Upper lobe of right lung (tissue), 1 donor: ENCODE measurements around the gene ILK. TPM values are rescaled to one million over a fixed set of nuclear protein-coding genes. Genes with fewer than 3 reads are reported as not detected.

Source experiments
- ATAC-seq: fragments of 200-7000 bp; cut with Tn5 transposase; one replicate; pipeline ENCODE4 v1.9.1; 2020; ENCODE audit warnings: mild to moderate bottlenecking, moderate library complexity
- DNase-seq: peaks from one replicate; pipeline ENCODE4 v3.0.0-alpha.2; 2020
- H3K27ac ChIP-seq: fragments of 200-600 bp; one replicate; pipeline ENCODE4 v1.8.0; 2022
- H3K27me3 ChIP-seq: fragments of 200-600 bp; one replicate; pipeline ENCODE4 v1.8.0; 2022; ENCODE audit warnings: mild to moderate bottlenecking
- H3K36me3 ChIP-seq: fragments of 200-600 bp; one replicate; pipeline ENCODE4 v1.8.0; 2022
- H3K4me1 ChIP-seq: fragments of 200-600 bp; one replicate; pipeline ENCODE4 v1.8.0; 2022
- H3K4me3 ChIP-seq: fragments of 200-600 bp; one replicate; pipeline ENCODE4 v1.8.0; 2022; ENCODE audit warnings: mild to moderate bottlenecking
- H3K9me3 ChIP-seq: fragments of 200-600 bp; one replicate; pipeline ENCODE4 v1.8.0; 2022
- CTCF ChIP-seq: fragments of 200-600 bp; IDR thresholded peaks from one replicate; pipeline ENCODE4 v1.8.0; 2022; ENCODE audit warnings: antibody characterized with exemption
- intact Hi-C: fragments of 100-400 bp; cut with DNase I; formaldehyde crosslinking; loops from one replicate; pipeline ENCODE4 v1.11.0; 2022
- long read RNA-seq: library from polyadenylated mRNA; unstranded; transcript quantifications from one replicate; pipeline ENCODE4 v2.0.0, GENCODE V29; 2021
- total RNA-seq: library from RNA; stranded (reverse); fragmentation: NEBNext Ultra II Directional; extraction: Animal tissue kit (Norgen Biotek cat#: 25700); gene quantifications from one replicate; pipeline ENCODE4 v1.2.1, GENCODE V29; 2021
- donor health status: DM: no; HTN: yes; CAD: no; lungs with severe emphysema.

The ILK gene
- total RNA-seq: 148 TPM
- long read RNA-seq, transcript ILK-203 (13 exons, 1,692 nt): major isoform, 195 of 346 reads
- long read RNA-seq, transcript ILK-212 (12 exons, 1,617 nt): minor isoform, 10 of 346 reads
- long read RNA-seq, transcript ILK-202 (12 exons, 2,074 nt): minor isoform, 10 of 346 reads
- long read RNA-seq, transcript ILK-201 (13 exons, 1,802 nt): minor isoform, 78 of 346 reads
- long read RNA-seq, partial matches to known transcripts: 12 of 346 reads
- long read RNA-seq, other reads (novel, unspliced or antisense): 38 of 346 reads

GRCh38 chr11:6603287-6604080 is at the start of gene ILK, which contains the start of gene RRP8:
Gene ILK, plus strand, starts transcription at chr11:6603774. Its CDS starts 498 bp downstream, at chr11:6604272.
Gene RRP8, minus strand, starts transcription at chr11:6603616. Its CDS starts 114 bp downstream, at chr11:6603502.
- H3K27me3 ChIP-seq: no peaks in the 10 kb centered on the region
- peaks cover 49% of the 10 kb centered on the region for H3K4me1 ChIP-seq
- peak; percentile 97 for ATAC-seq
- H3K27ac ChIP-seq: peak within 1 kb of the TSS; percentile 81
- intact Hi-C loops: no loop called here
- H3K4me3 ChIP-seq: peak within 1 kb of the TSS; percentile 60
- peak; percentile 19 for TF ChIP-seq CTCF
- no peaks in the 10 kb centered on the region for H3K9me3 ChIP-seq
- H3K36me3 ChIP-seq: peaks cover 41% of the 10 kb centered on the region
- peak; percentile 96 for DNase-seq

- Histone ChIP-seq H3K27ac (no peak overlapping the region), H3K4me3 (no peak overlapping the region), H3K4me1 (no peaks in the 10 kb centered on the region), H3K27me3 (no peaks in the 10 kb centered on the region), H3K9me3 (no peaks in the 10 kb centered on the region), H3K36me3 (no peaks in the 10 kb centered on the region)
- DNase-seq (no peak), ATAC-seq (no peak)
- no peak for TF ChIP-seq CTCF
- intact Hi-C loops: no loop called here
Observed at GRCh38 chr11:6554828-6555706, 48.5 kb upstream of the ILK start.

- Histone ChIP-seq H3K9me3 (no peaks in the 10 kb centered on the region), H3K36me3 (no peaks in the 10 kb centered on the region), H3K4me1 (no peaks in the 10 kb centered on the region), H3K27me3 (no peaks in the 10 kb centered on the region), H3K4me3 (no peak overlapping the region), H3K27ac (no peak overlapping the region)
- TF ChIP-seq CTCF: no peak
- ATAC-seq (peak; percentile 13), DNase-seq (no peak)
- intact Hi-C loops: no loop called here
Observed at GRCh38 chr11:6556139-6556949, 47.2 kb upstream of the ILK start.

- Histone ChIP-seq H3K27ac (no peak overlapping the region), H3K9me3 (no peaks in the 10 kb centered on the region), H3K4me3 (no peak overlapping the region), H3K36me3 (no peaks in the 10 kb centered on the region), H3K27me3 (no peaks in the 10 kb centered on the region), H3K4me1 (no peaks in the 10 kb centered on the region)
- ATAC-seq (no peak), DNase-seq (no peak)
- no peak for TF ChIP-seq CTCF
- intact Hi-C loops: no loop called here
Observed at GRCh38 chr11:6557063-6557462, 46.5 kb upstream of the ILK start.
